ENCODE measurements around the gene MAP4K3. TPM values are rescaled to one million over a fixed set of nuclear protein-coding genes. Genes with fewer than 3 reads are reported as not detected.

The MAP4K3 gene
- total RNA-seq, 4 donors from 2014 or later: 39.6 to 72.5 (median 53.8) TPM

- H3K9me3 ChIP-seq: no peaks in the 10 kb centered on the region
- no peak for TF ChIP-seq POLR2AphosphoS5 (IDR thresholded peaks at IDR 0.05)
- no peak for TF ChIP-seq EP300 (IDR thresholded peaks at IDR 0.05)
- no peak for TF ChIP-seq POLR2A (IDR thresholded peaks at IDR 0.05; ENCODE audit: low read depth)
- TF ChIP-seq, protein P1, sequence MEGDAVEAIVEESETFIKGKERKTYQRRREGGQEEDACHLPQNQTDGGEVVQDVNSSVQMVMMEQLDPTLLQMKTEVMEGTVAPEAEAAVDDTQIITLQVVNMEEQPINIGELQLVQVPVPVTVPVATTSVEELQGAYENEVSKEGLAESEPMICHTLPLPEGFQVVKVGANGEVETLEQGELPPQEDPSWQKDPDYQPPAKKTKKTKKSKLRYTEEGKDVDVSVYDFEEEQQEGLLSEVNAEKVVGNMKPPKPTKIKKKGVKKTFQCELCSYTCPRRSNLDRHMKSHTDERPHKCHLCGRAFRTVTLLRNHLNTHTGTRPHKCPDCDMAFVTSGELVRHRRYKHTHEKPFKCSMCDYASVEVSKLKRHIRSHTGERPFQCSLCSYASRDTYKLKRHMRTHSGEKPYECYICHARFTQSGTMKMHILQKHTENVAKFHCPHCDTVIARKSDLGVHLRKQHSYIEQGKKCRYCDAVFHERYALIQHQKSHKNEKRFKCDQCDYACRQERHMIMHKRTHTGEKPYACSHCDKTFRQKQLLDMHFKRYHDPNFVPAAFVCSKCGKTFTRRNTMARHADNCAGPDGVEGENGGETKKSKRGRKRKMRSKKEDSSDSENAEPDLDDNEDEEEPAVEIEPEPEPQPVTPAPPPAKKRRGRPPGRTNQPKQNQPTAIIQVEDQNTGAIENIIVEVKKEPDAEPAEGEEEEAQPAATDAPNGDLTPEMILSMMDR (IDR thresholded peaks at IDR 0.05): no peak
- H3K4me1 ChIP-seq: peaks cover 42 to 63% (median 53%) of the 10 kb centered on the region in 4 donors
- no peaks in the 10 kb centered on the region for H3K27me3 ChIP-seq
- H3K4me3 ChIP-seq: no peak overlapping the region
- no peaks in the 10 kb centered on the region for H3K36me3 ChIP-seq
- DNase-seq (ENCODE audit: extremely low spot score): no peak
- WGBS: 74% methylated on average over 5 of the region's 5 CpGs
- intact Hi-C loops (cut with DNase I): no loop called here
- H3K27ac ChIP-seq (replicated peaks in 1 of 4): no peak overlapping the region
These were observed 4.4 kb downstream of the MAP4K3 start for GRCh38 chr2:39432701-39433100.

- H3K27ac ChIP-seq (replicated peaks in 1 of 4): peak overlapping the region in 2 of 4 donors; percentile 2 to 20
- no peaks in the 10 kb centered on the region for H3K9me3 ChIP-seq
- TF ChIP-seq EP300 (IDR thresholded peaks at IDR 0.05) (no peak), POLR2AphosphoS5 (IDR thresholded peaks at IDR 0.05) (no peak), POLR2A (IDR thresholded peaks at IDR 0.05; ENCODE audit: low read depth) (no peak)
- TF ChIP-seq, protein P1 (IDR thresholded peaks at IDR 0.05): no peak
- no peaks in the 10 kb centered on the region for H3K27me3 ChIP-seq
- H3K4me1 ChIP-seq: peaks cover 47 to 71% (median 63%) of the 10 kb centered on the region in 4 donors
- H3K4me3 ChIP-seq: no peak overlapping the region
- no peaks in the 10 kb centered on the region for H3K36me3 ChIP-seq
- WGBS: 48% methylated on average over 3 of the region's 3 CpGs
- intact Hi-C loops (cut with DNase I): no loop called here
- DNase-seq (ENCODE audit: extremely low spot score): no peak
These were observed 5.3 kb downstream of the MAP4K3 start for GRCh38 chr2:39431592-39432316.

DNA sequence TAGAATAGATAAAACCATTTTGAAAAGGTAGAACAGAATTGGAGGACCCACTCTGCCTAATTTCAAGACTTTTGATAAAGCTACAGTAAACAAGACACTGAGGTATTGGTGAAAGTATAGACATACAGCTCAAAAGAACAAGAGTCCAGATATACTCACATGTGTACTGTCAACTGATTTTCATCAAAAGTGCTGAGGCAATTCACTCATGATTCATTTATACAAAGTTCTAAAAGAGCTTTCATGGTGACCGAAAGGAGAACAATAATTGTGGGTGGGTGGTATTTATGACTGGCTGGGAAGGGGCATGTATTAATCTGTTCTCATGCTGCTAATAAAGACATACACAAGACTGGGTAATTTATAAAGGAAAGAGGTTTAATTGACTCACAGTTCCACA, 7.3 kb downstream of the MAP4K3 start:
- WGBS: 81% methylated on average over 1 of the region's 1 CpG
- no peak overlapping the region for H3K4me3 ChIP-seq
- H3K36me3 ChIP-seq: no peaks in the 10 kb centered on the region
- TF ChIP-seq POLR2A (IDR thresholded peaks at IDR 0.05; ENCODE audit: low read depth) (no peak), EP300 (IDR thresholded peaks at IDR 0.05) (no peak), POLR2AphosphoS5 (IDR thresholded peaks at IDR 0.05) (no peak)
- TF ChIP-seq, protein P1 (IDR thresholded peaks at IDR 0.05): no peak
- intact Hi-C loops (cut with DNase I): no loop called here
- DNase-seq (ENCODE audit: extremely low spot score): no peak
- H3K9me3 ChIP-seq: no peaks in the 10 kb centered on the region
- no peak overlapping the region for H3K27ac ChIP-seq (replicated peaks in 1 of 4)
- no peaks in the 10 kb centered on the region for H3K27me3 ChIP-seq
- peaks cover 56 to 75% (median 66%) of the 10 kb centered on the region in 4 donors for H3K4me1 ChIP-seq

GRCh38 chr2:39424951-39425350, 12.1 kb downstream of the MAP4K3 start:
- Histone ChIP-seq H3K9me3 (no peaks in the 10 kb centered on the region), H3K4me1 (peaks cover 26 to 51% (median 32%) of the 10 kb centered on the region in 4 donors), H3K27ac (replicated peaks in 1 of 4) (no peak overlapping the region), H3K36me3 (no peaks in the 10 kb centered on the region), H3K27me3 (no peaks in the 10 kb centered on the region), H3K4me3 (no peak overlapping the region)
- DNase-seq (ENCODE audit: extremely low spot score): no peak
- 93% methylated on average over 1 of the region's 1 CpG for WGBS
- TF ChIP-seq, protein P1 (IDR thresholded peaks at IDR 0.05): no peak
- TF ChIP-seq POLR2AphosphoS5 (IDR thresholded peaks at IDR 0.05) (no peak), EP300 (IDR thresholded peaks at IDR 0.05) (no peak)
- intact Hi-C loops (cut with DNase I): no loop called here

Data from esophagus muscularis mucosa (tissue), 4 donors.